ENCODE results near the gene NBPF3. TPM values are rescaled to one million over a fixed set of nuclear protein-coding genes. Genes with fewer than 3 reads are reported as not detected.

The NBPF3 gene
- total RNA-seq, 4 donors from 2014 or later: 12.2 to 26.4 (median 15.3) TPM

GRCh38 chr1:21532496-21532895 lies 92.6 kb downstream of the NBPF3 start:
- Histone ChIP-seq H3K27ac (no peak overlapping the region), H3K4me1 (peaks cover 0 to 12% (median under 1%) of the 10 kb centered on the region in 4 donors), H3K4me3 (no peak overlapping the region), H3K36me3 (no peaks in the 10 kb centered on the region), H3K27me3 (no peaks in the 10 kb centered on the region), H3K9me3 (no peaks in the 10 kb centered on the region)
- DNase-seq (ENCODE audit: low spot score in 2 of 2): no peak
- WGBS, 2 donors: 70 to 81% methylated on average over 3 of the region's 3 CpGs
- TF ChIP-seq EP300 (IDR thresholded peaks at IDR 0.05): no peak
- no peak for TF ChIP-seq CTCF (IDR thresholded peaks at IDR 0.05)
- TF ChIP-seq POLR2A (IDR thresholded peaks at IDR 0.05): no peak

- H3K9me3 ChIP-seq: no peaks in the 10 kb centered on the region
- no peak for TF ChIP-seq POLR2A (IDR thresholded peaks at IDR 0.05)
- 88 to 89% methylated on average over 4 of the region's 4 CpGs for WGBS, 2 donors
Observed at GRCh38 chr1:21532992-21533534, 93.1 kb downstream of the NBPF3 start.

GRCh38 chr1:21534146-21534545 lies 94.2 kb downstream of the NBPF3 start:
- 88 to 92% methylated on average over 5 of the region's 5 CpGs for WGBS, 2 donors
- no peak for DNase-seq (ENCODE audit: low spot score in 2 of 2)
- H3K27ac ChIP-seq: no peak overlapping the region
- H3K27me3 ChIP-seq: no peaks in the 10 kb centered on the region
- no peaks in the 10 kb centered on the region for H3K36me3 ChIP-seq
- H3K9me3 ChIP-seq: no peaks in the 10 kb centered on the region
- H3K4me3 ChIP-seq: no peak overlapping the region
- no peak for TF ChIP-seq CTCF (IDR thresholded peaks at IDR 0.05)
- no peak for TF ChIP-seq POLR2A (IDR thresholded peaks at IDR 0.05)
- TF ChIP-seq EP300 (IDR thresholded peaks at IDR 0.05): no peak
- H3K4me1 ChIP-seq: peaks cover 0 to 23% (median 7%) of the 10 kb centered on the region in 4 donors

More at GRCh38 chr1:21532992-21533534, 93.1 kb downstream of the NBPF3 start:
- Histone ChIP-seq H3K4me1 (peaks cover 0 to 17% (median 3%) of the 10 kb centered on the region in 4 donors), H3K36me3 (no peaks in the 10 kb centered on the region), H3K27ac (no peak overlapping the region), H3K4me3 (no peak overlapping the region), H3K27me3 (no peaks in the 10 kb centered on the region)
- no peak for DNase-seq (ENCODE audit: low spot score in 2 of 2)

Other genes with a start within 250 kb of the NBPF3 start
- gene ECE1, start 149.7 kb upstream of the NBPF3 start, total RNA-seq: 100 to 1,000 TPM in 2 of 4 donors, 10 to 100 TPM in 2; 84.1 to 128 (median 110) TPM
- gene ALPL, start 69.3 kb downstream of the NBPF3 start, total RNA-seq: 10 to 100 TPM in 2 of 4 donors, 1 to 10 TPM in 2; 3.9 to 19.2 (median 7.5) TPM
- 1 to 10 TPM; 2.4 to 5.1 (median 4.6) TPM for gene RAP1GAP, start 229.2 kb downstream of the NBPF3 start, total RNA-seq